ENCODE measurements around the gene MFGE8. TPM values are rescaled to one million over a fixed set of nuclear protein-coding genes. Genes with fewer than 3 reads are reported as not detected.
A peak's percentile ranks its signal among the peaks of the same experiment; 100 is the strongest.
"Not testable (repeated sequence)": the region's sequence is repeated elsewhere in the genome, so short reads cannot be mapped to it uniquely, and the experiment has no call there.

Gene MFGE8
- total RNA-seq, 1 experiment from 2014 or later = 35.5 TPM

GRCh38 chr15:88932271-88932874, 19.2 kb upstream of the MFGE8 start:
- H3K9me3 Mint-ChIP-seq (ENCODE audit: low read depth, unreplicated experiment) = no peaks in the 10 kb centered on the region
- intact Hi-C loops (cut with micrococcal nuclease; ENCODE audit: unreplicated experiment) = no loop called here
- H3K4me1 Mint-ChIP-seq (ENCODE audit: low read depth, unreplicated experiment) = peaks cover 8% of the 10 kb centered on the region
- H3K27ac Mint-ChIP-seq (ENCODE audit: unreplicated experiment) = no peak overlapping the region
- no peaks in the 10 kb centered on the region for H3K36me3 Mint-ChIP-seq (ENCODE audit: insufficient read depth, unreplicated experiment)
- CTCF ChIA-PET = no interaction called here
- no peak for DNase-seq
- H3K27me3 Mint-ChIP-seq (ENCODE audit: unreplicated experiment) = peaks cover 40% of the 10 kb centered on the region
- TF ChIP-seq, protein P1, sequence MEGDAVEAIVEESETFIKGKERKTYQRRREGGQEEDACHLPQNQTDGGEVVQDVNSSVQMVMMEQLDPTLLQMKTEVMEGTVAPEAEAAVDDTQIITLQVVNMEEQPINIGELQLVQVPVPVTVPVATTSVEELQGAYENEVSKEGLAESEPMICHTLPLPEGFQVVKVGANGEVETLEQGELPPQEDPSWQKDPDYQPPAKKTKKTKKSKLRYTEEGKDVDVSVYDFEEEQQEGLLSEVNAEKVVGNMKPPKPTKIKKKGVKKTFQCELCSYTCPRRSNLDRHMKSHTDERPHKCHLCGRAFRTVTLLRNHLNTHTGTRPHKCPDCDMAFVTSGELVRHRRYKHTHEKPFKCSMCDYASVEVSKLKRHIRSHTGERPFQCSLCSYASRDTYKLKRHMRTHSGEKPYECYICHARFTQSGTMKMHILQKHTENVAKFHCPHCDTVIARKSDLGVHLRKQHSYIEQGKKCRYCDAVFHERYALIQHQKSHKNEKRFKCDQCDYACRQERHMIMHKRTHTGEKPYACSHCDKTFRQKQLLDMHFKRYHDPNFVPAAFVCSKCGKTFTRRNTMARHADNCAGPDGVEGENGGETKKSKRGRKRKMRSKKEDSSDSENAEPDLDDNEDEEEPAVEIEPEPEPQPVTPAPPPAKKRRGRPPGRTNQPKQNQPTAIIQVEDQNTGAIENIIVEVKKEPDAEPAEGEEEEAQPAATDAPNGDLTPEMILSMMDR (IDR thresholded peaks at IDR 0.05; ENCODE audit: unreplicated experiment) = no peak
- BruUV-seq (replicated peaks) = no TSS peak
- no peak overlapping the region for H3K4me3 Mint-ChIP-seq (ENCODE audit: low read depth, unreplicated experiment)

GRCh38 chr15:88930579-88930978, 17.4 kb upstream of the MFGE8 start:
- no TSS peak for BruUV-seq (replicated peaks)
- DNase-seq = no peak
- TF ChIP-seq, protein P1 (IDR thresholded peaks at IDR 0.05; ENCODE audit: unreplicated experiment) = no peak
- CTCF ChIA-PET = no interaction called here
- intact Hi-C loops (cut with micrococcal nuclease; ENCODE audit: unreplicated experiment) = no loop called here
- Mint-ChIP-seq H3K4me3 (ENCODE audit: low read depth, unreplicated experiment) (no peak overlapping the region), H3K27me3 (ENCODE audit: unreplicated experiment) (peaks cover 22% of the 10 kb centered on the region), H3K4me1 (ENCODE audit: low read depth, unreplicated experiment) (peaks cover 8% of the 10 kb centered on the region), H3K36me3 (ENCODE audit: insufficient read depth, unreplicated experiment) (no peaks in the 10 kb centered on the region), H3K9me3 (ENCODE audit: low read depth, unreplicated experiment) (no peaks in the 10 kb centered on the region), H3K27ac (ENCODE audit: unreplicated experiment) (no peak overlapping the region)

DNA sequence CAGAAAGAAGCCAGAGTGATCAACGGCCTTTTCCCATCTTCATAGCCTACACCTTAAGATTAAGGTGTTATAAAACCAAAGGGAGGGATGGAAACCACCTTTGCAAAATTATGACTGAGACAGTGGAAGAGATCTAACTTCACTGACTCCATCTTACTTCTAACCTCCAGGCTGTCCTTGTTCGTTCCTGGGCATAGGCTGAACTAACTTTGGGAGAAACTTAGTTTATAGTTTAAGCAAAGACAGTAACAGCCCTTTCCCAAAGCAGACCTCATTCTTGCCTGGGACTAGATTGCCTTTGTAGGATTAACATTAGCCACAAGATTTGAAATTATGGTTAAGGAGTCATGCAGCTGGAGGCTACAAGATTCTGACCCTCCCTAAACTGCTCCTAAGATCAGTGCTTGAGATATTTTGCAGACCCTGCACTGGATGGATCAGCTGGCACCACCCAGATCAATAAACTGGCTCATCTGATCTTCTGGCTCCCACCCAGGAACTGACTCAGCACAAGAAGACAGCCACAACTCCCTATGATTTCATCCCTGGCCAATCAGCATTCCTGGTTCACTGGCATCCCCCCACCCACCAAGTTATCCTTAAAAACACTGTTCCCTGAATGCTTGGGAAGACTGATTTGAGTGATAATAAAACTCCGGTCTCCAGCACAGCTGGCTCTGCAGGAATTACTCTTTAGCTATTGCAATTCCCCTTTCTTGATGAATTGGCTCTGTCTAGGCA, 16.3 kb upstream of the MFGE8 start:
- Mint-ChIP-seq H3K27me3 (ENCODE audit: unreplicated experiment) (peaks cover 12% of the 10 kb centered on the region), H3K27ac (ENCODE audit: unreplicated experiment) (peak overlapping the region; percentile 58)
- H3K36me3 Mint-ChIP-seq (ENCODE audit: insufficient read depth, unreplicated experiment); H3K9me3 Mint-ChIP-seq (ENCODE audit: low read depth, unreplicated experiment); CTCF ChIA-PET; H3K4me3 Mint-ChIP-seq (ENCODE audit: low read depth, unreplicated experiment); H3K4me1 Mint-ChIP-seq (ENCODE audit: low read depth, unreplicated experiment); BruUV-seq (replicated peaks); intact Hi-C loops (cut with micrococcal nuclease; ENCODE audit: unreplicated experiment): not testable (repeated sequence)
- peak; percentile 44 for DNase-seq

- DNase-seq; H3K4me3 Mint-ChIP-seq (ENCODE audit: low read depth, unreplicated experiment); H3K4me1 Mint-ChIP-seq (ENCODE audit: low read depth, unreplicated experiment); H3K9me3 Mint-ChIP-seq (ENCODE audit: low read depth, unreplicated experiment); H3K36me3 Mint-ChIP-seq (ENCODE audit: insufficient read depth, unreplicated experiment); H3K27ac Mint-ChIP-seq (ENCODE audit: unreplicated experiment); CTCF ChIA-PET; intact Hi-C loops (cut with micrococcal nuclease; ENCODE audit: unreplicated experiment); BruUV-seq (replicated peaks): not testable (repeated sequence)
- peaks cover 12% of the 10 kb centered on the region for H3K27me3 Mint-ChIP-seq (ENCODE audit: unreplicated experiment)
Observed at GRCh38 chr15:88928192-88928591, 15.0 kb upstream of the MFGE8 start.

- H3K9me3 Mint-ChIP-seq (ENCODE audit: low read depth, unreplicated experiment); H3K4me3 Mint-ChIP-seq (ENCODE audit: low read depth, unreplicated experiment); intact Hi-C loops (cut with micrococcal nuclease; ENCODE audit: unreplicated experiment); H3K27me3 Mint-ChIP-seq (ENCODE audit: unreplicated experiment); BruUV-seq (replicated peaks); H3K27ac Mint-ChIP-seq (ENCODE audit: unreplicated experiment); H3K36me3 Mint-ChIP-seq (ENCODE audit: insufficient read depth, unreplicated experiment); DNase-seq: not testable (repeated sequence)
- CTCF ChIA-PET = interaction anchor here (0.6 kb wide), 1 partner anchor 335 kb away, joined by 4 read pairs; no protein-coding TSS in a partner anchor
- peaks cover 11% of the 10 kb centered on the region for H3K4me1 Mint-ChIP-seq (ENCODE audit: low read depth, unreplicated experiment)
Observed at GRCh38 chr15:88925648-88926047, 12.5 kb upstream of the MFGE8 start.

DNA sequence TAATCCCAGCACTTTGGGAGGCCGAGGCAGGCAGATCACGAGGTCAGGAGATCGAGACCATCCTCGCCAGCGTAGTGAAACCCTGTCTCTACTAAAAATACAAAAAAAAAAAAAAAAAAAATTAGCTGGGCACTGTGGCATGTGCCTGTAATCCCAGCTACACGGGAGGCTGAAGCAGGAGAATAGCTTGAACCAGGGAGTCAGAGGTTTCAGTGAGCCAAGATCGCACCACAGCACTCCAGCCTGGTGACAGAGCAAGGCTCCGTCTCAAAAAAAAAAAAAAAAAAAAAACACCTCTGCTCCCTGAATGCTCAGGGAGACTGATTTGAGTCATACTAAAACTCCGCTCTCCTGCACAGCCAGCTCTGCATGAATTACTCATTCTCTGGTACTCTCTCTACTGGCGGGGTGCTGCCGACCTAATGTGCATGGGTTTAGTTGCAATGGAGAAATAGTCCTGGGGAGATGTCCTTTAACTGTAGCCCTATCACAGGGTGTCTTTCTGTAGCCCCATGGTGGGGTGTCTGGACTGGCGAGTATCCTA, 7.8 kb upstream of the MFGE8 start:
- H3K4me3 Mint-ChIP-seq (ENCODE audit: low read depth, unreplicated experiment); H3K27ac Mint-ChIP-seq (ENCODE audit: unreplicated experiment); intact Hi-C loops (cut with micrococcal nuclease; ENCODE audit: unreplicated experiment); BruUV-seq (replicated peaks); DNase-seq; H3K9me3 Mint-ChIP-seq (ENCODE audit: low read depth, unreplicated experiment): not testable (repeated sequence)
- CTCF ChIA-PET = interaction anchor here (0.5 to 2.8 kb wide), 4 partner anchors 16 to 320 kb away, joined by 3 to 11 read pairs (median 6); no protein-coding TSS in a partner anchor
- Mint-ChIP-seq H3K27me3 (ENCODE audit: unreplicated experiment) (peaks cover 14% of the 10 kb centered on the region), H3K36me3 (ENCODE audit: insufficient read depth, unreplicated experiment) (peaks cover 11% of the 10 kb centered on the region), H3K4me1 (ENCODE audit: low read depth, unreplicated experiment) (peaks cover 20% of the 10 kb centered on the region)
